Fibroblast of peridontal ligament (primary cell): ENCODE data around the gene RB1.

Experiments
- DNase-seq: peaks from one replicate; pipeline ENCODE4 v3.0.0-alpha.2; 2010; ENCODE audit errors: extremely low read depth

The RB1 gene

DNA sequence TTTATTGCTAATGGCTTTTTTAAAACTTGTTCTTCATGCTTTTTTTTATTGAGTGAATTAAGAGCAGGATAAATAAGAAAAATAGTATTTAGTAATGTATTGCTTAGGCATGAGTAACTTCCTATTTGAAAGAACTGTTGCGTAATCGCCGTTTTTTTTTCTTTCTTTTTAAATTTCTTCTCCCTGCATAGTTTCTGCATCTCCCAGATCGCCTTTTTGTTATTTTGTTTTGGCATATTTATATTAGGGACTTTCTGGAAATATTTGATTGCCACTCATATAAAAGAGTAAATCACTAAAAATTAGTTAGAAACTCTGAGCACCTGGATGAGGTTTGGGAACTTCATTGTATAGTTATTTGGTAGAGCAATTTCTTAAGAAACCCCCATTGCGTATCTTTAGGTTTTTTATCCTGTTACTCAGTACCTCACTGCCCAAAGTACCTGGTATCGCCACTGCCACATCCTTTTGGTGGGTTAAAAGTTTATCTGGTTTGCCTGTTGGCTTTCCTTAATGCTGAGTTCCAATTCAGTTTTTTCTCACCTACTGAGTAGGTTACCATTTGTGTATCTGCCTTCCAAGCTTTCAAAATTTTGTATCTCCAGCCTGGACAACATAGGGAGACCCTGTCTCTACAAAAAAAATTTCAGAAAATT lies 145.5 kb downstream of the RB1 start:
- DNase-seq: peak; percentile 90

DNA sequence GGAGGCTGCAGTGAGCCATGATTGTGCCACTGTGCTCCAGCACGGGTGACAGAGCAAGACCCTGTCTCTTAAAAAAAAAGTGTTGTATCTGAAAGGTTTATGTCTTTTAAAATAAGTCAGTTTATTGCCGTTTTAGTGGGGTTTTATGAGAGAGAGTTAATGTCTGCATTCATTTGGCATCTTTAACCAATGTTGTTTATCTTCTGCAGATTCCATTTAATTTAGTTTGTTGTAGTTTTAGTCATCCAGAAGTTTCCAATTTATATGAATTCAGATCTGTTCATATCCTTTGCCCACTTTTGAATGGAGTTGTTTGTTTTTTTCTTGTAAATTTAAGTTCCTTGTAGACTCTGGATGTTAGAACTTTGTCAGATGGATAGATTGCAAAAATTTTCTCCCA lies 146.1 kb downstream of the RB1 start:
- DNase-seq: peak; percentile 84

DNA sequence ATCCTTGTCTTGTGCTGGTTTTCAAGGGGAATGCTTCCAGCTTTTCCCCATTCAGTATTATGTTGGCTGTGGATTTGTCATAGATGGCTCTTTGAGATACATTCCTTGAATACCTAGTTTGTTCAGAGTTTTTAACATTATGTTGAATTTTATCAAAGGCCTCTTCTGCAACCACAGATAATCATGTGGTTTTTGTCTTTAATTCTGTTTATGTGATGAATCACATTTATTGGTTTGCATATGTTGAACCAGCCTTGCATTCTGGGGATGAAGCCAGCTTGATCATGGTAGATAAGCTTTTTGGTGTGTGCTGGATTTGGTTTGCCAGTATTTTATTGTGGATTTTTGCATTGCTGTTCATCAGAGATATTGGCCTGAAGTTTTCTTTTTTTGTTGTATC lies 147.6 kb downstream of the RB1 start:
- peak; percentile 90 for DNase-seq

DNA sequence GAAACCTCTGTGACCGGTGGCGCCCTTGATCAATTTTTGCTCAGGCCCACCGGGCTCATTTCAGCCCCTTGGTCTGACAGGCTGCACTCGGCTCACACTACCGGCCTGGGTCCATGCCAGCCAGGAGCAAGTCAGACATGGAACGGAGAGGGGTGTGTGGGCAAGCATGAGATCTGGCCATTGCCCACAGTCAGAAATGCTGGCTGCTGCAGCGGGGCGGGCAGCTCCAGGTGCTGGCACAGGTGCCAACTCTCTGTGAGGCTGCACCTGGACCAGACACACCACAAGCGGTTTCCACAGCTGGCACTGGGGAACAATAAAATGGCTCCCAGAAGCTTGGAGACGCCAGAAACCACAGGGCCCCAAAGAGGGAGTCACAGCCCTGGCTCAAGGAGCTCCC lies 153.0 kb downstream of the RB1 start:
- DNase-seq: no peak

DNA sequence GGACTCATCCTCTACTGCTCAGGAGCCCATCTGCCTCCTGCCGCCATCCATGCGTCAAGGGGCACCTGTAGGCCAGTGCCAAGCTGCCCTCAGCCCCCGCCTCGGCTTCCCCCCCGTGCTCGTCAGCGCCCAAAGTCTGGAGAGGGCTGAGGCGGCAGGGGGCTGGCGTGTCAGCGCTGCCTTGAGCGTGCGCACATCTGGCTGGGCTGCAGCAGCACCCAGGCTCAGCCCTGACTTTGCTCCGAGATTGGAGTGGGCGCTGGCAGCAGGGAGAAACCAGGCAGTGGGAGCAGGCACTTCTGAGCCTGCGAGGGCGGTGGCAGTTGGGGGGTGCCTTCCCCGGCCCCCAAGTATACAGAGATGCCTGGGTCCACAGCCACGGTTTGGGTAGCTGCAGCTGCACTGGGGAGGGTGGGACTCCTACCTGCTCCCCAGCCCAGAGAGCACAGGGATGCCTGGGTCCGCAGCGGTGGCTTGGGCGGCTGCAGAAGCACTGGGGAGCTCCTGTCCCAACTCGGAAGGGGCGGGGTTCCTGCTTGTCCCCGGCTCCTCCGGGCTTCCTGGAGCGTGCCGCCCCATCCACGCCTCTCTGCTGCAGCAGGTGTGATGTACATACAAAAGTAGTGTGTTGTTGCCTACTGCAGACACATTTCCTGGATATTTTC lies 154.2 kb downstream of the RB1 start:
- no peak for DNase-seq

DNA sequence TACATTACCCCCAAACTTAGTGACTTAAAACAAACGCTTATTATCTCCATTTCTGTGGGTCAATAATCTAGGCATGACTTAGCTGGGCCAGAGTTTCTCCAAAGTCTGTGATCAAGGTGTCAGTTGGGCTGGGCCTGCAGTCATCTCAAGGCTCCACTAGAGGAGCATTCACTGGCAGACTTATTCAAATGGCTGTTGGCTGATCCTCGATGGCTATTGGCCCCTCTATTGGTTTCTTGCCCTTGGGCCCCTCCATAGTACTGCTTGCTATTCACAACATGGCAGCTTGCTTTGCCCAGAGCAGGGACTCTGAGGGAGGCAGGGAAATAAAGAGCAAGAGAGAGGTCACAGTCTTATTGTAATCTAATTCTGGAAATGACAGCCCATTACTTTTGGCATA lies 171.7 kb downstream of the RB1 start:
- DNase-seq: no peak

DNA sequence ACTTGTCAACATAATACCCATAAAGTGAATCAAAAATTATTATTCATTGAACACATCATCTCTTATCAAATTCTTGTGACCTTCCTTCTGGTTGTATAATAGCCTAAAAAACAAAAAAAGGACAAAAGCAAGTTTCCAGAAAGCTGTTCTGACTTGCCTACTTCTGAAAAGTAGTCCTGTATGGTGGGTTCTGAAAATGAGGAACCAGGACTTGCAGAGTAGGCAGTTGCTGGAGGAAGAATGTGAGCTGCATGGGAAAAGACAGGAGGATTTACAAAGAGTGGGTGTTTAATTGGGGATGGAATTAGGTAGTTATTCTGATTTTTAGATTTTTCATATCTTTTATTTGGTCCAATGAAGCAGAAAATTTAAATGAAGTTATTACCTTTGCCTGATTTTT lies 172.7 kb downstream of the RB1 start:
- no peak for DNase-seq

DNA sequence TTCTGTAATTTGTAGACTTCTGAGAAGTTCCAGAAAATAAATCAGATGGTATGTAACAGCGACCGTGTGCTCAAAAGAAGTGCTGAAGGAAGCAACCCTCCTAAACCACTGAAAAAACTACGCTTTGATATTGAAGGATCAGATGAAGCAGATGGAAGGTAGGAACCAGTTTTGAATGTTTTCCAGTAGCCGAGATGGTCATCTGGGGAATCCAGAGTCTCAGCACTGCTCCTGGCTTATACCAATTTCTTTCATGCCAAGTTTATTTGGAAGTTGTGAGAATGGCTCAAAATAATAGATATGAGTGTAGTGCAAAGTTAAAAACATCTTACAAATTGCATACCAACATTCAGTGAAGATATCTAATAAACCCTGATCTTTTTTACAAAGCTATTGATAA lies 173.1 kb downstream of the RB1 start:
- no peak for DNase-seq

DNA sequence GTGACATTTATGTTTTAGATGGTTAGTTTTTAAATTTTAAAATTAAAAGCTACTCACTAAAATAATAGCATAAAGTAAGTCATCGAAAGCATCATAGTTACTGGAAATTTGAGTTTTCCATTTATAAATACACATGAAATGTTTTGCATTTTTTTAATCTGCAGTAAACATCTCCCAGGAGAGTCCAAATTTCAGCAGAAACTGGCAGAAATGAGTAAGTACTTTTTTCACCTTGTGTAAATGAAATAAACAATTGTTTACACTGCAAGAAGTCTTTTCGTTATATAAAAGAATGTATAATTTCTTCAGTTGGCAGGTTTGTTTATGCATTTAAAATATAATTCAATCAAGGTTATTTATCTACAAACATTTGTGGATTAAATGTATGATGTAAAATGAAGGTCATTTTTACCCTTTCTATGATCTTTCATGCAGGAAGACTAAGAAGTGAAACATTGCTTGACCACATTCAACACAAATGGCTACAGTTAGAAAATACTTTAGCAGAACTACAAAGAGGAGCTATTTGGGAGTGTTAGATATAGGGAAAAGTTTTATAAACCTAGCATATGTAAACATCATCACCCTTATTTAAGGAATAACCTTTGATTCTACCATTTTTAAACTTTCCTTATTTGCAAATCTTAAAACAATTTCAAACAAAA lies 173.8 kb downstream of the RB1 start:
- DNase-seq: no peak

DNA sequence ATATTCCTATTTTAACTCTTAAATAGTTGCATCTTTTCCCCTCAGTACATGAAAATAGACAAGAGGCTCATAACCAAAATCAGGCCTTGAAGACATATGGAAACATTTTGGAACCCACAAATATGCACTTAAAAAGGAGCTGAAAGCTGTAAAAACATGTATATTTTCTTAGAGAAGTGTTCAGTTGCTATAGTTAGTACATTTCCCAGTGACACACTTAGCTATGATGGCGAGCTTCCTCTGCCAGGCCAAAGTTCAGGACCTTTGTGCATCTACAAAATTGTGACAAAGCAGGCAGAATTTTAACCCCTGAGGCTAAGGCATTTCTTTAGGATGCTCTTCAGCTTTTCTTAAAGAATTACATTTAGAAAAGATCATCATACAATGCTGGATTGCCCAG lies 174.8 kb downstream of the RB1 start:
- DNase-seq: peak; percentile 91

DNA sequence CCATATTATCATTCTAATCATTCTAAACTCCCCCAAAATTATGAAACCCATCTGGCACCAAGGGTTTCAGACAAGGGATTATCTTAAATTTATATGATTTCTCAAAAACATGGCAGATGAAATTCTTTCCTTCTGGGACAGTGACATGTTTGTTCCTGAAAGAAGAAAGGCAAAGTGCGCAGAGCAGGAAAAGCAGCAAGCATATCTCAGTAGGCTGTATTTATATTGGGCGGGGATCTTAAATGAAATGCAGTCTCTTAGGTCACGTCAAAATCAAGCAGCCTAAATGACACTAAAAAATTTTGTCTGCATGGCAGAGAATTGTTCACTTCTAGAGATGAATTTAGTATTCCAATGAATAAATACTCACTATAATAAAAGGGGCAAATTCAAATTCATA lies 180.0 kb downstream of the RB1 start:
- DNase-seq: no peak

DNA sequence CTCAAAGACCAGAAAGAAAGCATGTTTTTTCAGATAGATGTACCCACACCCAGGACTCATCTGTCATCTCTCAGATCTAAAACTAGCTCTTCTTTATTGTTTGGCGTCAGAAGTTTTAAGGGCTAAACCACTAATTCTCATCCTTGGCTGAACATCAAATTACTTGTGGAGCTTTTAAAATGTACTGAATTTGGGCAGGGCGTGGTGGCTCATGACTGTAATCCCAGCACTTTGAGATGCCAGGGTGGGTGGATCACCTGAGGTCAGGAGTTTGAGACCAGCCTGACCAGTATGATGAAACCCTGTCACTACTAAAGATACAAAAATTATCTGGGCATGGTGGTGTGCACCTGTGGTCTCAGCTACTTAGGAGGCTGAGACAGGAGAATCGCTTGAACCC lies 181.9 kb downstream of the RB1 start:
- DNase-seq: no peak

DNA sequence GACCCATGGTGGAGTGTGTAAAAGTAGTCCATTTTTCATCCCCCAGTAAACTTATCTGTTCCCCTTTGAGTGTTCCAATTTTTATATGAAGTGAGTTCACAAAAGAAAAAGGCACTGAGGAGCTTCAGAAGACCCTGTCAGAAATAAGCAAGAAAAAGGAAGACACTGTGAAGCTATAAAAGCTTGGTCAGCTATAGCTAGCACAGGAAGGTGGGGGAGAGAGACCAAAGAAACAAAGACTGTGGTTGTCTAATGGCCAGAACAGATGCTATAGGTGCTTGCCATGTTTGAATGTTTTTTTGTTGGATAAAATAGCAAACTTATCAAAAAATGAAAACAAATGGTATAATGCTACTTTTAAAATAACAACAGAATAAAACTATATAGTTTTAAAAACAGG lies 182.8 kb downstream of the RB1 start:
- no peak for DNase-seq

DNA sequence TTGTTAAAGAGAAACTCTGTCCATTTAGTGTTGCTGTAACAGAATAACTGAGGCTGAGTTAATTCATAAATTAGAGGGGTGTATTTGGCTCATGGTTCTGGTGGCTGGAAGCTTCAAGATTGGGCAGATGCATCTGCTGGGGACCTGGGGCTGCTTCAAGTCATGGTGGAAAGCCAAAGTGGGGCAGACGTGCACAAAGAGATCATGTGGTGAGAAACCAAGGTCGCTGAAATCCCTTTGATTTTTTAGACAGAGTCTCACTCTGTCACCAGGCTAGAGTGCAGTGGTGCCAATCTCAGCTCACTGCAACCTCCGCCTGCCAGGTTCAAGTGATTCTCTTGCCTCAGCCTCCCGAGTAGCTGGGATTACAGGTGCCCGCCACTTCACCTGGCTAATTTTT lies 183.3 kb downstream of the RB1 start:
- DNase-seq: no peak

DNA sequence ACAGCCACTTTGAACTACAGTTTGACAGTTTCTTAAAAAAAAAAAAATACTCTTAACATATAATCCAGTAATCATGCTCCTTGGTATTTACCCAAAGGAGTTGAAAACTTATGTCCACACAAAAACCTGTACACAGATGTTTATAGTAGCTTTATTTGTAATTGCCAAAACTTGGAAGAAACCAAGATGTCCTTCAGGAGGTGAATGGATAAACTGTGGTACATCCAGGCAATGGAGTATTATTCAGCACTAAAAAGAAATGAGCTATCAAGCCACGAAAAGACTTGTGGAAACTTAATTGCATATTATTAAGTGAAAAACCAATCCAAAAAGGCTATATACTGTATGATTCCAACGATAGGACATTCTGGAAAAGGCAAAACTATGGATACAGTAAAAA lies 184.4 kb downstream of the RB1 start:
- DNase-seq: no peak

DNA sequence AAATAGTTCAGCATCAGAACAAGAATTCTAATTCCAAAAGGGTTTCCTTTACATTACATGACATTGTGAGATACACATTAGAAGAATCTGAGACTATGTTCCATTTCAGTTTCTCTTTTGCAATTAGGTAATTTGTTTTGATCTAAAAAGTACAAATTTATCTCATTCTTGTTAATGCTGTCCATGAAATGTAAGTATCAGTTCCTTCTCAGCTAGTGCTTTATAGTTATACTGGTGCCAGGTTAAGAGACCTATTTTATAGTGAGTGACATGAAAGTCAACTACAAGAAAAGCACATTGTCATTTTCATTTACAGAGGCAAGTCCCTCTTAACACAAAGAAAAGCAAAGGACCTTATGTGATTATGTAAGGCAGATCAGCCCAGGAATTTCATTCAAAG lies 185.4 kb downstream of the RB1 start:
- no peak for DNase-seq

DNA sequence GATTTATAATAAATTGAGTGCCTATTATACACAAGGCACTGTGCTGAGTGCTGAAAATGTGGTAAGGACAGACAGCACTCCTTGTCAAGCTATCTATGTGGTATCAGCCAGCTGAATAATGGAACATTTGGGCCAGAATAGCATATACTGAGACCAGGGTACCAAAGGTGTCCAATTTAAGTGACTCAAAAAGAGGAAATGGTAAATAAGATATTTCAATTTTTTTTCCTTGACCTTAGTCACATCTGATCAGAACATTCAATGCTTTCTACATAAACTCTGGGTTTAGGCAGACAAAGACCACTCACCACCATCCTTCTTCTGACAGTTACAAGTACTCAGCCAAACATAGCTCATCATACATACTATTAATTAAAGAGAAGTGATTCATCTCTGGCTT lies 186.1 kb downstream of the RB1 start:
- DNase-seq: no peak

DNA sequence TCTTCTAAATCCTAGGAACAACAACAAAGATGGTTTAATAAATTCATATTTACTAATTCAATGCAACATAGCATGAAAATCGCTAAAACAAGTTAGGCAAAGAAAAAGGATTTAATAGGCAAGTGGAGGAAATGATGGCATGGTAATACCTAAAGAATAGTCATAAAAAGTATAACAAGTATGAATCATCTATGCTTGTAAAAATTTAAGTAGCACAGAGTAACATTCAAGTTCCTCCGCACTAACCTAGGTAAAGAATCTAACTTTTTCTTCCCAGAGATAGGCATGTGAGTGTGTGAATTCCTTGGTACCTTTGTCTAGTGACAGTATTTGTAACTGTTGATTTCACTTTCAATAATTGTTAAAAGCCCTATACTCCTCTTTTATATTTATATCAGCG lies 186.7 kb downstream of the RB1 start:
- no peak for DNase-seq

DNA sequence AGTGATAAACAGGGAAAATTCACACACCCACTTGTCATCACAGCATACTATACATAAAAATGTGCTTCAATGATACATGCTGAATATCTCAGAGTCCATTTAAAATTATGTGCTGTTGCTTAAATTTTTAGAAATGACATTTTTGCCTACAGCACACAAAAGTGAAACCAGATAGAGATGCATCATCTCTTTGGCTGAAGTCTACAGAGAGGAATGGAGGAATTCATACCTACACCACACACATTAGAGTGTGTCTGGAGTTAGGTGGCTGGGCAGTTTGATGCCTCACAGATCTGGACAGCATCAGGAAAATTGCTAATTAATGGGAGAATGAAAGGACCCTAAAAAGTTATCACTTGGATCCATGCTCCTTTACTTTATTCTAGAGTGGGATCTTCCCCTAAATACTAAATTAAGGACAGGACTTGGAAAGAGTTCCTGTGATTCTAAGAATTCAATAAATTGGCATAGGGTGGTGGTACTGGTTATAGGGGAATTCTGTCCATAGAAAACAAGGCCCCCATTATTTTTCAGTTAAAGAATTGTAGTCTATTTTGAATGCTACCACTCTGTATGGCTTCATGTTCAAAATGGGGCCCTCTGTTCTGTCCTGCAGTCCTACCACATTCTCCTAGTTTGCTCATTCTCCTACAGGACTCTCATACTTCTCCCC lies 188.0 kb downstream of the RB1 start:
- peak; percentile 28 for DNase-seq

DNA sequence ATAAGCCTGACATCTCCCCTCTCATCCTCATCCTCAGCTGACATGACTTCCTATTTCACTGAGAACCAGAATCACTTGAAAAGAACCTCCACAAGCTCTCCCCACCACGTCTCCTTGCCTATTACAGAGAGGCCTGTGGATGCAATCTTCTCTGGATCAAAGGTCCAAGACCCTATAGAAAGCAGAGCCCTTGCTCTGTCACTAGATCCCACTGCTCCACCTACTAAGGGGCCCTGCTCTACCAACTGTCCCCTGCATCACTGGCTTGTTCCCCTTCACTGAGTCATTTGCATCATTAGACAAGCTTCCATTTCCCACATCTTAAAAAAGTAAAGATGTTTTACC lies 188.5 kb downstream of the RB1 start:
- DNase-seq: no peak

DNA sequence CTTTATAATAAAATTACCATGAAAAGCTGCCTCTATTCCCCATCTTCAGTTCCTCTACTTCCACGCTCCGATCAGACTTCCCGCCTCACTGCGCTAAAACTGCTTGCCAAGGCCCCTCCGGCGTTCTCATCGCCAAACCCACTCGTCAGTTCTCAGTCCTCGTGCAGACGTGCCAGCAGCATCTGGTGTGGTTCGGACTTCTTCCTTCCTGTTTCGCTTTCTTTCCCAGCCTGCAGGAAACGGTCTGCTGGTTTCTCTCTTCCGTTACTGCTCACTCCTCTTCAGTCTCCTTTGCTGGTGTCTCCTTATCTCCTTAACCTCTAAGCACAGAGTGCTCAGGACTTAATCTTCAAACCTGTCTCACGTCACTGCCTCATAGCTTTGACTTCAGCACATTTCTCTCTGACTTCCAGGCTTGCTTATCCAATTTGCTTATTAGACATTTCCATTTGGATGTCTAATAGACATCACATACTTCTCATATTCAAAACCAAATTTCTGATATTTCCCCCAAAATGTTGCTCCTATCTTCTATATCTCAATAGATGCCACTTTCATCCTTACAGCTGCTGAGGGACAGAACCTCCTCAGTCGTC lies 189.0 kb downstream of the RB1 start:
- no peak for DNase-seq

DNA sequence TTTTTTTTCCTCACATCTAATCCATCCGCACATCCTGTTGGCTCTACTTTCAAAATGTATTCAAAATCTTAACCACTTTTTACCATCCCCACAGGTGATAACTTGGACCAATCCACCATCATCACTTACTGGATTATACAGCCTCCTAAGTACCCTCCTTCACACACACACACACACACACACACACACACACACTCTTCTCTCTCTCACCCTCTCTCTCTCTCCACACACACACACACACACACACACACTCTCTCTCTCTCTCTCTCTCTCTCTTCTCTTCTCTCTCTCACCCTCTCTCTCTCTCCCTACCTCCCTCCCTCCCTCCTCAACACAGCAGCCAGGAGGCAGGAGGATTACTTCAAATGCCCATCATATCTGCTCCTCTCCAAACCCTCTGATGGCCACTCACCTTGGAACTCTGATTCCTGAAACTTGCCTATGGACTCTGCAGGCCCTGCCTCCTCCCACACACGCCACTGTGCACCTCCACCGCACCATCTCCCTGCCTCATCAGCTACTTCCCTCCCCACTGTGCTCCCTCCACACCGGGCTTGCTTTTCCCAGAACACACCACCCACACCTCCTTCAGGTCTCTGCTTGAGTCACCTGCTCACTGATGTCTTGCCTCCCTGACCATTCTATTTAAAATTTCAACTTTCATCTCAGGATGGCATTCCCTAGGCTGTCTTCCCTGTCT lies 189.7 kb downstream of the RB1 start:
- DNase-seq: no peak
